Myometrial cell (primary cell): ENCODE results near the gene ANKRD34C. TPM values are rescaled to one million over a fixed set of nuclear protein-coding genes. Genes with fewer than 3 reads are reported as not detected.

ENCODE experiments used
- total RNA-seq: library from RNA; depleted of rRNA; stranded (reverse); fragments of >200 nt; gene quantifications from 2 replicates; pipeline ENCODE4 v1.2.3, GENCODE V29; 2015

The ANKRD34C gene
- total RNA-seq, result not detected in 2 replicates

DNA sequence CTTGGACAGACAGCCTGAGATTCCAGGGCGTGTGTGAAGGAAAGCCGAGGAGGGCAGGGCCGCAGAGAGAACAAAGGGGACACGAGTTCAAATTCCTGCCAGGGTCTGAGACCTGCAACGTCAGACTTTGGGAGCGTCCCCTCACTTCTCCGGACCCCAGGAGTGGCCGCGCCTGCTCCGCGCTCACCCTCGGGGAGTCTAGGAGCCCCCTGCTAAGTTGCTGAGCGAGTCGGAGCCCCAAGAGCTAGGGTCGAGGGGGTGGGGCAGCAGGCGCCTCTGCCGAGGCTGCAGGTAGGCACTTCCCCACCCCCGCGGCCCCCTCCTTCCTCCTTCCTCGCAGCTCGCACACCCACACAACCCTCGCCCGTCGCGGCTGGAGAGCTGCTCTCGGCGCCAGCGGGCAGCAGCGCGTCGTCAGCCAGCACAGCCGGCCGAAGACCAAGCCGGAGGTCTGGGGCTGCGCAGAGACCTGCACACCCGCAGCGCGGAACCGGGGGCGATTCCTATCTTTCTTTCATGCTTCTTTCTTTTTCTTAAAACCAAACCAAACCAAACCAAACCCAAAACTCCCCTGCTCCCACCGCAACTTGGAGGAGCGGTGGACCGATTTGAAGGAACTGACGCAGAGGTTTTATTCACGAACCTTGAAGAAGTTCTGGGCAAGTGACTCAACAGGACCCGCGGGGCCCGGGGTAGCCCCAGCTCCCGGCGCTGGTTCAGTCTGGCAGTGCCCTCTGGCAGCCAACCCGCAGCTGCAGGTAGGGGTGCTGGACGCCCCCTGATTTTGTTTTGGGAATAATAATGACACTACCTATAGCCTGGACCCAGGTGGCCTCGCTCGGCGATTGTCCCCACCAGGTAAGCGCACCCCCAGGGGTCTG, at the start of gene ANKRD34C:
ANKRD34C (plus strand) TSS at position 352 of the 881 bp plus-strand sequence. CDS start 10,563 bp downstream, outside the sequence.

DNA sequence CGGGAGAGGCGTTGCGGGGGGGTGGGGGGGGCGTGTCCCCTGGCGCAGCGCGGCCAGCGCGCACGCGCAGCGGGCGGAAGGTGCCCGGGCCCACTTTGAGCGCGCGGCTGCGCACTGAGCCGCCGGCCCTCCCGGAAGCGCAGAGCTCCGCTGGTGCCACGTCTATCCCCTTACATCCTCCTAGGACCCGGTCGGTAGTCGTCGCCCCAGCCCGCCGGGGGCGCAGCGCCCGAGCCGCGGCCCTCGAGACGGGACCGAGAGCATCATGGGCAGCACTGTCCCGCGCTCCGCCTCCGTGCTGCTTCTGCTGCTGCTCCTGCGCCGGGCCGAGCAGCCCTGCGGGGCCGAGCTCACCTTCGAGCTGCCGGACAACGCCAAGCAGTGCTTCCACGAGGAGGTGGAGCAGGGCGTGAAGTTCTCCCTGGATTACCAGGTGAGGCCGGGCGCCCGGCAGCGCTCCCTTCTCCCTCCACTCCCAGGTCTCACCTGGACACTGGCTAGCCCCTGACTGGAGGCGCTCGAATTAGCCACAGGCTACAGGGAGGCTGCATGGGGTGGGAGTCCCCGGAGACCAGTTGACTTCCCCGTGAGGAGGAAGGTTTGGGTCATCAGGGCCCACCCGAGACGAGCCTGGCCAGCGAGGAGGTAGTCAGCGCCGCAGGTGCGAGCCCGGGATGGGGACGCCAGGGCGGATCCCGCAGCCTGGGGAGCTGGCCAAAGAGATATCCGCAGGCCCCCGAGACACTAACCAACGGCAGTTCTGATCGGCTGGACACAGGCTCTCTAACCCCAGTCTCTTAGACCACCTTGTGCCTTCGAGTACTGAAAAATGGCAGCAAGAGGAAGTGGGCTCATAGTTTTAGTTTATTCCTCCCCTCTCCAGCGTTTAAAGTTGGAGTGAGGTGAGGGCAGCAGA, 28.7 kb downstream of the ANKRD34C start, which contains the start of gene TMED3:
TMED3 (plus strand) TSS at position 128 of the 916 bp plus-strand sequence; CDS start at position 266, 138 bp downstream.

Other genes starting within 250 kb of the ANKRD34C start
- gene RASGRF1, start 191.9 kb upstream of the ANKRD34C start, total RNA-seq, result 2.3 and 5.2 TPM in 2 replicates
- gene TMED3, start 28.4 kb downstream of the ANKRD34C start, total RNA-seq, result 229 and 259 TPM in 2 replicates
- gene MINAR1, start 149.6 kb downstream of the ANKRD34C start, total RNA-seq, result 0.53 and 0.86 TPM in 2 replicates